ENCODE results near the gene IGSF21.

IGSF21 gene

GRCh38 chr1:18319099-18319498 is 211.5 kb downstream of the IGSF21 start:
- no peak overlapping the region for H3K4me3 ChIP-seq (ENCODE audit: low read depth, low read length)
- peaks cover 10% of the 10 kb centered on the region for H3K27me3 ChIP-seq (ENCODE audit: control insufficient read depth, insufficient read depth, low read length)
- H3K36me3 ChIP-seq (ENCODE audit: control insufficient read depth, insufficient read depth, low read length) = no peaks in the 10 kb centered on the region
- no peak overlapping the region for H3K9ac ChIP-seq (ENCODE audit: low read depth, low read length)
- no peaks in the 10 kb centered on the region for H3K9me3 ChIP-seq (ENCODE audit: control insufficient read depth, insufficient read depth, low read length)
- no peaks in the 10 kb centered on the region; the same call in 1 of the 2 replicates for H3K4me1 ChIP-seq (ENCODE audit: control insufficient read depth, insufficient read depth, low read length)
- H3K27ac ChIP-seq (ENCODE audit: low read depth, low read length) = no peak overlapping the region

GRCh38 chr1:18320051-18320450 is 212.5 kb downstream of the IGSF21 start:
- Histone ChIP-seq H3K4me1 (ENCODE audit: control insufficient read depth, insufficient read depth, low read length) (peaks cover 5% of the 10 kb centered on the region; the same call in 1 of the 2 replicates), H3K4me3 (ENCODE audit: low read depth, low read length) (no peak overlapping the region), H3K27me3 (ENCODE audit: control insufficient read depth, insufficient read depth, low read length) (peaks cover 10% of the 10 kb centered on the region), H3K27ac (ENCODE audit: low read depth, low read length) (no peak overlapping the region), H3K9ac (ENCODE audit: low read depth, low read length) (no peak overlapping the region), H3K9me3 (ENCODE audit: control insufficient read depth, insufficient read depth, low read length) (no peaks in the 10 kb centered on the region), H3K36me3 (ENCODE audit: control insufficient read depth, insufficient read depth, low read length) (no peaks in the 10 kb centered on the region)

- H3K27ac ChIP-seq (ENCODE audit: low read depth, low read length) = no peak overlapping the region
- no peak overlapping the region for H3K4me3 ChIP-seq (ENCODE audit: low read depth, low read length)
- no peaks in the 10 kb centered on the region for H3K9me3 ChIP-seq (ENCODE audit: control insufficient read depth, insufficient read depth, low read length)
- no peaks in the 10 kb centered on the region for H3K36me3 ChIP-seq (ENCODE audit: control insufficient read depth, insufficient read depth, low read length)
- peaks cover 14% of the 10 kb centered on the region for H3K4me1 ChIP-seq (ENCODE audit: control insufficient read depth, insufficient read depth, low read length)
- peaks cover 10% of the 10 kb centered on the region for H3K27me3 ChIP-seq (ENCODE audit: control insufficient read depth, insufficient read depth, low read length)
- H3K9ac ChIP-seq (ENCODE audit: low read depth, low read length) = no peak overlapping the region
Measured at GRCh38 chr1:18322368-18323032, 214.9 kb downstream of the IGSF21 start.

- Histone ChIP-seq H3K27me3 (ENCODE audit: control insufficient read depth, insufficient read depth, low read length) (peaks cover 10% of the 10 kb centered on the region), H3K27ac (ENCODE audit: low read depth, low read length) (no peak overlapping the region), H3K9ac (ENCODE audit: low read depth, low read length) (no peak overlapping the region), H3K4me3 (ENCODE audit: low read depth, low read length) (no peak overlapping the region), H3K9me3 (ENCODE audit: control insufficient read depth, insufficient read depth, low read length) (no peaks in the 10 kb centered on the region), H3K36me3 (ENCODE audit: control insufficient read depth, insufficient read depth, low read length) (no peaks in the 10 kb centered on the region), H3K4me1 (ENCODE audit: control insufficient read depth, insufficient read depth, low read length) (peaks cover 14% of the 10 kb centered on the region)
Measured at GRCh38 chr1:18323259-18323658, 215.7 kb downstream of the IGSF21 start.

GRCh38 chr1:18324246-18324645 is 216.6 kb downstream of the IGSF21 start:
- Histone ChIP-seq H3K27ac (ENCODE audit: low read depth, low read length) (no peak overlapping the region), H3K27me3 (ENCODE audit: control insufficient read depth, insufficient read depth, low read length) (peaks cover 10% of the 10 kb centered on the region), H3K9me3 (ENCODE audit: control insufficient read depth, insufficient read depth, low read length) (no peaks in the 10 kb centered on the region)

GRCh38 chr1:18325136-18325535 is 217.5 kb downstream of the IGSF21 start:
- H3K9me3 ChIP-seq (ENCODE audit: control insufficient read depth, insufficient read depth, low read length) = no peaks in the 10 kb centered on the region
- H3K4me1 ChIP-seq (ENCODE audit: control insufficient read depth, insufficient read depth, low read length) = peaks cover 14% of the 10 kb centered on the region
- peaks cover 10% of the 10 kb centered on the region for H3K27me3 ChIP-seq (ENCODE audit: control insufficient read depth, insufficient read depth, low read length)
- no peaks in the 10 kb centered on the region for H3K36me3 ChIP-seq (ENCODE audit: control insufficient read depth, insufficient read depth, low read length)
- H3K27ac ChIP-seq (ENCODE audit: low read depth, low read length) = no peak overlapping the region
- no peak overlapping the region for H3K4me3 ChIP-seq (ENCODE audit: low read depth, low read length)
- no peak overlapping the region for H3K9ac ChIP-seq (ENCODE audit: low read depth, low read length)

More at GRCh38 chr1:18324246-18324645, 216.6 kb downstream of the IGSF21 start:
- Histone ChIP-seq H3K4me1 (ENCODE audit: control insufficient read depth, insufficient read depth, low read length) (peaks cover 14% of the 10 kb centered on the region), H3K9ac (ENCODE audit: low read depth, low read length) (no peak overlapping the region), H3K4me3 (ENCODE audit: low read depth, low read length) (no peak overlapping the region), H3K36me3 (ENCODE audit: control insufficient read depth, insufficient read depth, low read length) (no peaks in the 10 kb centered on the region)

GRCh38 chr1:18326211-18326897 is 218.8 kb downstream of the IGSF21 start:
- H3K9me3 ChIP-seq (ENCODE audit: control insufficient read depth, insufficient read depth, low read length) = no peaks in the 10 kb centered on the region
- H3K36me3 ChIP-seq (ENCODE audit: control insufficient read depth, insufficient read depth, low read length) = no peaks in the 10 kb centered on the region
- H3K27ac ChIP-seq (ENCODE audit: low read depth, low read length) = no peak overlapping the region
- peaks cover 10% of the 10 kb centered on the region for H3K27me3 ChIP-seq (ENCODE audit: control insufficient read depth, insufficient read depth, low read length)
- H3K4me3 ChIP-seq (ENCODE audit: low read depth, low read length) = no peak overlapping the region
- H3K4me1 ChIP-seq (ENCODE audit: control insufficient read depth, insufficient read depth, low read length) = peaks cover 14% of the 10 kb centered on the region
- H3K9ac ChIP-seq (ENCODE audit: low read depth, low read length) = no peak overlapping the region

- H3K27ac ChIP-seq (ENCODE audit: low read depth, low read length) = no peak overlapping the region
- H3K4me3 ChIP-seq (ENCODE audit: low read depth, low read length) = no peak overlapping the region
- H3K4me1 ChIP-seq (ENCODE audit: control insufficient read depth, insufficient read depth, low read length) = peaks cover 17% of the 10 kb centered on the region
- no peaks in the 10 kb centered on the region for H3K36me3 ChIP-seq (ENCODE audit: control insufficient read depth, insufficient read depth, low read length)
- no peaks in the 10 kb centered on the region for H3K9me3 ChIP-seq (ENCODE audit: control insufficient read depth, insufficient read depth, low read length)
- H3K9ac ChIP-seq (ENCODE audit: low read depth, low read length) = no peak overlapping the region
- H3K27me3 ChIP-seq (ENCODE audit: control insufficient read depth, insufficient read depth, low read length) = peaks cover 3% of the 10 kb centered on the region
Measured at GRCh38 chr1:18327650-18328049, 220.1 kb downstream of the IGSF21 start.

GRCh38 chr1:18328803-18329202 is 221.2 kb downstream of the IGSF21 start:
- H3K4me1 ChIP-seq (ENCODE audit: control insufficient read depth, insufficient read depth, low read length) = peaks cover 27% of the 10 kb centered on the region
- H3K9me3 ChIP-seq (ENCODE audit: control insufficient read depth, insufficient read depth, low read length) = no peaks in the 10 kb centered on the region
- H3K27me3 ChIP-seq (ENCODE audit: control insufficient read depth, insufficient read depth, low read length) = no peaks in the 10 kb centered on the region; the same call in 1 of the 2 replicates
- H3K36me3 ChIP-seq (ENCODE audit: control insufficient read depth, insufficient read depth, low read length) = no peaks in the 10 kb centered on the region
- no peak overlapping the region for H3K9ac ChIP-seq (ENCODE audit: low read depth, low read length)
- H3K27ac ChIP-seq (ENCODE audit: low read depth, low read length) = no peak overlapping the region
- no peak overlapping the region for H3K4me3 ChIP-seq (ENCODE audit: low read depth, low read length)

- Histone ChIP-seq H3K4me1 (ENCODE audit: control insufficient read depth, insufficient read depth, low read length) (peaks cover 26% of the 10 kb centered on the region), H3K27ac (ENCODE audit: low read depth, low read length) (no peak overlapping the region), H3K4me3 (ENCODE audit: low read depth, low read length) (no peak overlapping the region), H3K36me3 (ENCODE audit: control insufficient read depth, insufficient read depth, low read length) (no peaks in the 10 kb centered on the region), H3K9me3 (ENCODE audit: control insufficient read depth, insufficient read depth, low read length) (no peaks in the 10 kb centered on the region), H3K9ac (ENCODE audit: low read depth, low read length) (no peak overlapping the region), H3K27me3 (ENCODE audit: control insufficient read depth, insufficient read depth, low read length) (no peaks in the 10 kb centered on the region; the same call in 1 of the 2 replicates)
Measured at GRCh38 chr1:18329469-18330253, 222.1 kb downstream of the IGSF21 start.

- Histone ChIP-seq H3K4me3 (ENCODE audit: low read depth, low read length) (no peak overlapping the region), H3K9ac (ENCODE audit: low read depth, low read length) (no peak overlapping the region), H3K9me3 (ENCODE audit: control insufficient read depth, insufficient read depth, low read length) (no peaks in the 10 kb centered on the region), H3K36me3 (ENCODE audit: control insufficient read depth, insufficient read depth, low read length) (no peaks in the 10 kb centered on the region), H3K27ac (ENCODE audit: low read depth, low read length) (no peak overlapping the region), H3K4me1 (ENCODE audit: control insufficient read depth, insufficient read depth, low read length) (peaks cover 13% of the 10 kb centered on the region), H3K27me3 (ENCODE audit: control insufficient read depth, insufficient read depth, low read length) (no peaks in the 10 kb centered on the region; the same call in 1 of the 2 replicates)
Measured at GRCh38 chr1:18332576-18332975, 225.0 kb downstream of the IGSF21 start.
